Measurements from ENCODE around the gene ZSWIM6.

The ZSWIM6 gene

GRCh38 chr5:61563401-61563800, 231.3 kb downstream of the ZSWIM6 start:
- DNase-seq, result no peak

- no peak for DNase-seq
These were observed 235.3 kb downstream of the ZSWIM6 start for GRCh38 chr5:61567337-61567736.

DNA sequence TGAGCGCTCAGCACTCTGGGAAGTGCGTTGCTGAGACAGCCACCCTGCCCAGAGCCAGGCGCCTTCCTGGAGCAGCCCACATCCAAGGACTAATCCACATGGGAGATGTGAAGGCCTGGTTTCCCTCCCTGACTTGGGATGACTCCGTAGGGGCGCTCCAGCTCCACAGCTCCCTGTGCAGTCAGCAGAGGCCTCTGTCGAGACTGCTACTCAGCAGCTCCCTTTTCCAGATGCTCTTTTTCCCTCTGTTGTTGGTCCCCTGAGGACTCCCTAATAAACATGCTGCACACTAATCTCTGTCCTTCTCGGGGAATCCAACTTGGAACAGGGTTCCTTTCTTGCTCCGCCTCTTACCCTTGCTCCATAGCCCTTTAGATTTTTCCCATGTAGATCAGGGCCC, 237.3 kb downstream of the ZSWIM6 start:
- DNase-seq, result no peak

GRCh38 chr5:61570767-61571166, 238.7 kb downstream of the ZSWIM6 start:
- no peak for DNase-seq

DNA sequence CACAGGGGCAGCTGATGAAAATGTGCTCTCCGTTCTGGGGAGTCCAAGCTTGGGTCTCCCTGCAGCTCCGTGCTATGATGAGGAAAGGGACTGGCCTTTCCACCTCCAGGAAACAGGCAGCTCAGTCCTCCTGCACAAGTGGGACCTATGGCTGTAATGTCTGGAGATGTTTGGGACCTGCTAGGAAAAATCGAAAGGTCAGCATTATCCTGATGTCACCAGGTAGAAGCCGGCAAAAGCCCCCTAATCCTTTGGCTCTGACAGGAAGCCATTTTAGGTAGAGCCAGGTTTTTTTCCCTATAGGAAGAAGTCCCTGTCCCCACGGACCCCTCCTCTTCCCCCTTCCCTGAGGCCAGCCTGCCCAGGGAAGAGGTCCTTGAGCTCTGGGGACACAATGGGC, 240.9 kb downstream of the ZSWIM6 start:
- DNase-seq, result no peak

GRCh38 chr5:61575103-61575502, 243.0 kb downstream of the ZSWIM6 start:
- DNase-seq, result no peak

- DNase-seq, result no peak
These were observed 243.5 kb downstream of the ZSWIM6 start for GRCh38 chr5:61575581-61575980.

GRCh38 chr5:61576556-61576955, 244.5 kb downstream of the ZSWIM6 start:
- no peak for DNase-seq

DNA sequence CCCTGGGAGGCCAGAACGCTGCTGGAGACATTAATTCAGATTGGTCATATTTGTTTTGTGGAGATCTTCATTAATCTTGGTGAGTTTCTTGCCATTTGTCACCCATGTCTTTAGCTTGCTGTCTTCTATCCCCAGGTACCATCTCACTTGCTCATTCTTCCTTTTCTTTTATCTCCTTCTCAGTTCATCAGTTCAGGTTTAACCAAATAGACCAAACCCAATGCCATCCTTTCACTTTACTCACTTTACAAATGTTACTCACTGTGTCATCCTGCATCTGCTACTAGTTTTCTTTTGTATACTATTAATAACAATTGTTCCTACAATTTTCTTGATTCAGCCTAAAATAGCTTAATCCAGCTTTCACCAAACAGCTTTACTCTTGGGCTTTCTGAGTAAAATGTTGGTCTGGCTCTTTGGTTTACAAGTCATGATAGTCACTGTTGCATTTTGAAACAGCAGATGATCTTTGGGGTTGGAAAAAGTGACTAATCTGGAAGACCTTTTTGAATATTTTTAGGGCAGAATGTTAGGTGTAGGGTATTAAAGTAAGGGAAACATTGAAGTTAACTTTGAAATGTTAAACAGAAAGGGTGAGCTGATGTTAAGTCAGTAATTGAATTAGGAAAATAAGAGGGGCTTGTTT, 246.9 kb downstream of the ZSWIM6 start:
- no peak for DNase-seq

GRCh38 chr5:61582205-61582820, 250.3 kb downstream of the ZSWIM6 start:
- DNase-seq, result no peak

DNA sequence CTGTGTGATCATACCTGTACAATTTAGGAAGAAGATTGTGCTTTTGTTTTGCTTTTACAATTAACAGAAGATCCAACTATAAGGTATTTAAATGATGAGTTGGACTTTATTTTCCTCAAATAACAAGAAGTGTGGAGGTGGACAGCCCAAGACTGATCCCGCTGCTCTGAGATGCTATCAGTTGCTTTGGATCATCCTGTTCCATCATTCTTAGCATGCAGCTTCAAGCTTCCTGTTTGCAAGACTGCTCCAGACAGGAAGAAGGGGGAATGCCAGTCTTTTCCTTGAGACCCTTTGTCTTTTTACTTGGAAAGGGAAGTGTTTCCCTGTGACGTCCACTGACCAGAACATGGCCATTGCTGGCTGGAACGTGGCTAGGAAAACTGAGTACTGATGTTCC, 250.8 kb downstream of the ZSWIM6 start:
- no peak for DNase-seq

- DNase-seq, result no peak
These were observed 254.3 kb downstream of the ZSWIM6 start for GRCh38 chr5:61586096-61587084.

GRCh38 chr5:61587125-61587524, 255.1 kb downstream of the ZSWIM6 start:
- no peak for DNase-seq

- no peak for DNase-seq
These were observed 256.2 kb downstream of the ZSWIM6 start for GRCh38 chr5:61588216-61588615.

DNA sequence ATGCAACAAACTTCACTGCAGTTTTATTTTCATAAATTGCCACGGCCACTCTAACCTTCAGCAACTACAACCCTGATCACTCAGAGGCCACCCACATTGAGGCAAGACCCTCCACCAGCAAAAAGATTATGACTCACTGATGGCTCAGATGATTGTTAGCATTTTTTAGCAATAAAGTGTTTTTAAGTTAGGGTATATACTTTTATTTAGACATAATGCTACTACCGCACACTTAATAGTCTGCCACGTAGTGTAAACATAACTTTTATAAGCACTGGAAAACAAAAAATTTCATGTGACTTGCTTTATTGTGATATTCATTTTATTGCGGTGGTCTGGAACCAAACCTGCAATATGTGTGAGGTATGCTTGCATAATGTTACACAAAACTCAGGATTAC, 257.9 kb downstream of the ZSWIM6 start:
- DNase-seq, result no peak

DNA sequence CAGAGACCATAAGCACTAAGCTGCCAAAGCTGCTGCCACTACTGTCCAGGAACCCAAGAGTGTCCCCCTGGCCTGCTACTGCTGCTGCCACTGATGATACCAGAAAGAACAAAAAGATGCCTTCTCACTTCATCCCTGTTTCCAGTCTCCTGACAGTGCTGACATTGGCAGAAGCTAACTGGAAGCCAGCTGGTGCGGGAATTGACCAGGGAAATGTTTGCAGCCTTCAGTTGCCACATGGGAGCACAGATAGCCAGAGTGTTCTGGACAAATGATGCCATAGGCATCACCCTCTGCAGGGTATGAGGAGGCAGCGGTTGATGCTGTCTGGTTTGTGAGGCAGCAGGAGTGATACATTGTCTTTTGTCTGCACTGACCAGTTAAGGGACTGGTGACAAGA, 258.4 kb downstream of the ZSWIM6 start:
- no peak for DNase-seq

DNA sequence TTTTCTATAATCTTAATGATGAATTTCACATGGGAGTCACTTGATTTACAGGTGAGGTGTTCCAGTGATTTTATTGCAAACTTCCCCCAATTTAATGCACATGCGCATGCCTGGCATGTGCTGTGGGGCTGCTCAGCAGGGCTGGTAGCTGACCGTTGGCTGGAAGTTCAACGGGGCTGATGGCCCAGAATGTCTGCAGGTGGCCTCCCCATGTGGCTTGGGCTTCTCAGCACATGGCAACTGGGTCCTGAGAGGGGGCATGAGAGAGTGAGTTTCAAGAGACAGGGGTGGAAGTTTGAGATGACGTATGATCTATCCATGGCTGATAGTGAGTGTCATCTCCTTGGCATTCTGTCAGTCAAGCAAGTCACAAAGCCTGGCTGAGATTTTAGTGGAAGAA, 259.8 kb downstream of the ZSWIM6 start:
- no peak for DNase-seq

GRCh38 chr5:61595426-61595825, 263.4 kb downstream of the ZSWIM6 start:
- DNase-seq, result no peak
